ENCODE measurements around the gene BGLAP.

Gene BGLAP

DNA sequence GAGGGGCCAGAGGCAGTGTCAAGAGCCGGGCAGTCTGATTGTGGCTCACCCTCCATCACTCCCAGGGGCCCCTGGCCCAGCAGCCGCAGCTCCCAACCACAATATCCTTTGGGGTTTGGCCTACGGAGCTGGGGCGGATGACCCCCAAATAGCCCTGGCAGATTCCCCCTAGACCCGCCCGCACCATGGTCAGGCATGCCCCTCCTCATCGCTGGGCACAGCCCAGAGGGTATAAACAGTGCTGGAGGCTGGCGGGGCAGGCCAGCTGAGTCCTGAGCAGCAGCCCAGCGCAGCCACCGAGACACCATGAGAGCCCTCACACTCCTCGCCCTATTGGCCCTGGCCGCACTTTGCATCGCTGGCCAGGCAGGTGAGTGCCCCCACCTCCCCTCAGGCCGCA is at the start of gene BGLAP:
Gene BGLAP, plus strand, starts transcription at position 259 of the 400 bp plus-strand sequence. Its CDS starts 48 bp downstream, at position 307.
- TF ChIP-seq, protein P1, sequence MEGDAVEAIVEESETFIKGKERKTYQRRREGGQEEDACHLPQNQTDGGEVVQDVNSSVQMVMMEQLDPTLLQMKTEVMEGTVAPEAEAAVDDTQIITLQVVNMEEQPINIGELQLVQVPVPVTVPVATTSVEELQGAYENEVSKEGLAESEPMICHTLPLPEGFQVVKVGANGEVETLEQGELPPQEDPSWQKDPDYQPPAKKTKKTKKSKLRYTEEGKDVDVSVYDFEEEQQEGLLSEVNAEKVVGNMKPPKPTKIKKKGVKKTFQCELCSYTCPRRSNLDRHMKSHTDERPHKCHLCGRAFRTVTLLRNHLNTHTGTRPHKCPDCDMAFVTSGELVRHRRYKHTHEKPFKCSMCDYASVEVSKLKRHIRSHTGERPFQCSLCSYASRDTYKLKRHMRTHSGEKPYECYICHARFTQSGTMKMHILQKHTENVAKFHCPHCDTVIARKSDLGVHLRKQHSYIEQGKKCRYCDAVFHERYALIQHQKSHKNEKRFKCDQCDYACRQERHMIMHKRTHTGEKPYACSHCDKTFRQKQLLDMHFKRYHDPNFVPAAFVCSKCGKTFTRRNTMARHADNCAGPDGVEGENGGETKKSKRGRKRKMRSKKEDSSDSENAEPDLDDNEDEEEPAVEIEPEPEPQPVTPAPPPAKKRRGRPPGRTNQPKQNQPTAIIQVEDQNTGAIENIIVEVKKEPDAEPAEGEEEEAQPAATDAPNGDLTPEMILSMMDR (IDR thresholded peaks at IDR 0.05; ENCODE audit: borderline replicate concordance, extremely low read depth, low read length, poor library complexity, severe bottlenecking), result no peak
- TF ChIP-seq EZH2 (IDR thresholded peaks at IDR 0.05; ENCODE audit: borderline replicate concordance, low read depth, low read length, severe bottlenecking), result no peak
- Histone ChIP-seq H3K79me2 (ENCODE audit: insufficient read depth, low read length) (no peaks in the 10 kb centered on the region), H3K36me3 (ENCODE audit: insufficient read depth, low read length) (peaks cover 33% of the 10 kb centered on the region), H3K4me3 (ENCODE audit: low read depth in 1 of 2, low read length in 2 of 2) (no peak within 1 kb of the TSS), H3K27me3 (ENCODE audit: insufficient read depth, low read length, poor library complexity) (no peaks in the 10 kb centered on the region), H4K20me1 (ENCODE audit: insufficient read depth, low read length) (0 out of 2 replicates have a peak, but pooled peaks cover 5% of the 10 kb centered on the region), H3K27ac (ENCODE audit: low read length) (no peak within 1 kb of the TSS), H3K4me2 (ENCODE audit: insufficient read depth, low read length) (no peak within 1 kb of the TSS), H3K9ac (ENCODE audit: low read depth, low read length) (no peak within 1 kb of the TSS), H3K9me3 (ENCODE audit: insufficient read depth, low read length, severe bottlenecking) (no peaks in the 10 kb centered on the region), H3K4me1 (ENCODE audit: insufficient read depth, low read length) (no peaks in the 10 kb centered on the region), H2AFZ (ENCODE audit: low read depth, low read length) (no peak within 1 kb of the TSS)
- ATAC-seq (ENCODE audit: insufficient read depth, low read depth) (no peak), DNase-seq (no peak)

DNA sequence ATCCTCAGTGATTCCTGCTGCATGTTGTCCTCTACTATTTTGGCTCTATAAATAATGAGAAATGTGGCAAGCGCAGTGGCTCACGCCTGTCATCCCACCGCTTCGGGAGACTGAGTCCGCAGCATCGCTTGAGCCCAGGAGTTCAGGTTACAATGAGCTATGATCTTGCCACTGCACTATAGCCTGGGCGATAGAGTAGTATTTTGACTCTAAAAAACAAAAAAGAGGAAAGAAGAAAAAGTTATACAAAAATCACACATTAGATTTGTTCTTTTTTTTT is 48.8 kb upstream of the BGLAP start:
- DNase-seq (no peak), ATAC-seq (ENCODE audit: insufficient read depth, low read depth) (no peak)
- TF ChIP-seq, protein P1 (IDR thresholded peaks at IDR 0.05; ENCODE audit: borderline replicate concordance, extremely low read depth, low read length, poor library complexity, severe bottlenecking), result no peak
- no peak for TF ChIP-seq EZH2 (IDR thresholded peaks at IDR 0.05; ENCODE audit: borderline replicate concordance, low read depth, low read length, severe bottlenecking)
- Histone ChIP-seq H3K36me3 (ENCODE audit: insufficient read depth, low read length) (peaks cover 18% of the 10 kb centered on the region), H3K9ac (ENCODE audit: low read depth, low read length) (peak overlapping the region; percentile 48), H3K27ac (ENCODE audit: low read length) (peak overlapping the region; percentile 75), H4K20me1 (ENCODE audit: insufficient read depth, low read length) (peaks cover 13% of the 10 kb centered on the region; the same call in 1 of the 2 replicates), H3K79me2 (ENCODE audit: insufficient read depth, low read length) (peaks cover 39% of the 10 kb centered on the region), H3K4me1 (ENCODE audit: insufficient read depth, low read length) (peaks cover 33% of the 10 kb centered on the region), H3K27me3 (ENCODE audit: insufficient read depth, low read length, poor library complexity) (no peaks in the 10 kb centered on the region), H3K4me2 (ENCODE audit: insufficient read depth, low read length) (peak overlapping the region; percentile 57), H2AFZ (ENCODE audit: low read depth, low read length) (peak overlapping the region; percentile 80), H3K4me3 (ENCODE audit: low read depth in 1 of 2, low read length in 2 of 2) (peak overlapping the region in 1 of 2 experiments; percentile 93; a peak in 2 of 4 replicates), H3K9me3 (ENCODE audit: insufficient read depth, low read length, severe bottlenecking) (no peaks in the 10 kb centered on the region)

DNA sequence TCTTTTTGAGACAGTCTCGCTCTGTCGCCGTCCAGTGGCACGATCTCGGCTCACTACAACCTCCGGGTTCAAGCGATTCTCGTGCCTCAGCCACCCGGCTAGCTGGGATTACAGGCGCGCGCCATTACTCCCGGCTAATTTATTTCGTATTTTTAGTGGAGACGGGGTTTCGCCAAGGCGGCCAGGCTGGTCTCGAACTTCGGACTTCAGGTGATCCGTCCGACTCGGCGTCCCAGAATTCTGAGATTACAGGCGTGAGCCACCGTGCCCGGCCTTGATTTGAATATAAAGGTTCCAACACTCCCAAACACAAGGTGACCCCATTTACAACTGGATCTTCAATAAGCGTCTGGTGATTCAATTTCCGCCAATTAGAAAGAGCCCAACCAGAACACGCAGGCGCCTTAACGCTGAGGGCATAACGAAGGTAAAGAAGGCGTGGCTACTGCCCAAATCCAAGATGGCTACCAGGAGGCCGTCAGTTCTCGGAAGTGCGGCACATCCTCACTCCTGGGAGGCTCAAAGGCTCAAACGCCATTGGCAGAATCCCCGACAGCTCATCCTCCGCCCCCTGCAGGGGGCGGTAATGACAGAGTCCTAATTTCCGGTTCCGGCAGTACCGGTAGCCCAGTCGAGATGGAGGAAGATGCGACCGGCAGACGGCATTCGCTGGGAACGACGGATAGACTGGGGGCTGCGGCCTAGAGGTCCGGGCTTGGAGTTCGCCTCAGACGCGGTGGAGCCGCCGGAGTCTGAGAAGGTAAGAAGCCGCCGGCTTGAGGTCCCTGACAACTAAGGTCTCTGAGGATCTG is 48.3 kb upstream of the BGLAP start, which contains the start of gene SLC25A44:
Gene SLC25A44, plus strand, starts transcription at position 617 of the 812 bp plus-strand sequence. CDS start 5,744 bp downstream, outside the sequence.
- peak; percentile 98 for ATAC-seq (ENCODE audit: insufficient read depth, low read depth)
- Histone ChIP-seq H3K4me2 (ENCODE audit: insufficient read depth, low read length) (peak within 1 kb of the TSS; percentile 98), H3K36me3 (ENCODE audit: insufficient read depth, low read length) (peaks cover 18% of the 10 kb centered on the region), H2AFZ (ENCODE audit: low read depth, low read length) (peak within 1 kb of the TSS; percentile 80), H3K27ac (ENCODE audit: low read length) (peak within 1 kb of the TSS; percentile 75), H4K20me1 (ENCODE audit: insufficient read depth, low read length) (peaks cover 13% of the 10 kb centered on the region; the same call in 1 of the 2 replicates), H3K79me2 (ENCODE audit: insufficient read depth, low read length) (peaks cover 44% of the 10 kb centered on the region), H3K4me1 (ENCODE audit: insufficient read depth, low read length) (peaks cover 33% of the 10 kb centered on the region), H3K4me3 (ENCODE audit: low read depth in 1 of 2, low read length in 2 of 2) (peak within 1 kb of the TSS; percentile 71 to 93), H3K9me3 (ENCODE audit: insufficient read depth, low read length, severe bottlenecking) (no peaks in the 10 kb centered on the region), H3K9ac (ENCODE audit: low read depth, low read length) (peak within 1 kb of the TSS; percentile 71), H3K27me3 (ENCODE audit: insufficient read depth, low read length, poor library complexity) (no peaks in the 10 kb centered on the region)
- DNase-seq, result peak; percentile 99
- no peak for TF ChIP-seq EZH2 (IDR thresholded peaks at IDR 0.05; ENCODE audit: borderline replicate concordance, low read depth, low read length, severe bottlenecking)
- TF ChIP-seq, protein P1 (IDR thresholded peaks at IDR 0.05; ENCODE audit: borderline replicate concordance, extremely low read depth, low read length, poor library complexity, severe bottlenecking), result peak; percentile 70

Measured in DND-41 (cell line).